HepG2 (cell line): Measurements from ENCODE around the gene CCL7. TPM values are rescaled to one million over a fixed set of nuclear protein-coding genes. Genes with fewer than 3 reads are reported as not detected.

Source experiments
- ATAC-seq: fragments of 200-7000 bp; cut with Tn5 transposase; 3 replicates; pipeline ENCODE4 v1.9.1; 2020; ENCODE audit warnings: mild to moderate bottlenecking, moderate library complexity
- BruUV-seq: library from RNA; stranded (reverse); fragments of 400-500 nt; replicated peaks from 2 replicates; lab custom pipeline; 2021; lab: Mats Ljungman, UMichigan
- CTCF ChIA-PET: fragments of 300-600 bp; formaldehyde crosslinking; extraction: SDS; loops from one replicate; lab custom pipeline; 2021; ENCODE audit warnings: low total read pairs, inconsistent platforms, low intra/inter-chr PET ratio; lab: Yijun Ruan, JAX
- POLR2A ChIA-PET: fragments of 350-600 bp; sonication (Branson Sonifier 250); formaldehyde crosslinking; loops from one replicate; lab custom pipeline; 2020; ENCODE audit warnings: antibody characterized with exemption, inconsistent platforms; lab: Yijun Ruan, JAX
- DNase-seq: peaks from one replicate; pipeline ENCODE4 v3.0.0-alpha.2; 2015; ENCODE audit warnings: low spot score
- FAIRE-seq: peaks from 3 replicates; lab custom pipeline; 2011; peaks lifted over from hg19 to GRCh38; lab: Jason Lieb, UNC
- H2AFZ ChIP-seq: one replicate; pipeline ENCODE4 v1.6.1; 2011; ENCODE audit warnings: low read length, inconsistent platforms
- H3K27ac ChIP-seq: fragments of 300-600 bp; 3 replicates; pipeline ENCODE4 v1.8.0; 2011; ENCODE audit warnings: mixed run types, mild to moderate bottlenecking, mixed read lengths, low read length, inconsistent platforms; ENCODE audit not compliant: insufficient read depth; ENCODE audit errors: extremely low read length
- H3K27me3 ChIP-seq, 2 experiments: fragments of 200-600 bp in 1 of 2; 2 replicates in 1 of 2; 3 replicates in 1 of 2; pipeline versions ENCODE4 v1.6.0 to v1.8.0; 2011; ENCODE audit warnings: low read length in 2 of 2, mild to moderate bottlenecking in 2 of 2, moderate library complexity in 2 of 2, inconsistent platforms in 1 of 2; ENCODE audit not compliant: insufficient read depth in 2 of 2, control insufficient read depth in 1 of 2
- H3K36me3 ChIP-seq, 2 experiments: fragments of 200-600 bp in 1 of 2; replicated peaks in 1 of 2; 2 replicates in 1 of 2; 3 replicates in 1 of 2; pipeline versions ENCODE4 v1.5.1 to v1.8.0; 2011; ENCODE audit warnings: low read length in 2 of 2, inconsistent platforms in 1 of 2; ENCODE audit not compliant: insufficient read depth in 2 of 2, control insufficient read depth in 1 of 2
- H3K4me1 ChIP-seq: 2 replicates; pipeline ENCODE4 v1.5.1; 2012; ENCODE audit warnings: low read length, inconsistent platforms; ENCODE audit not compliant: insufficient read depth
- H3K4me2 ChIP-seq: 2 replicates; pipeline ENCODE4 v1.6.0; 2011; ENCODE audit warnings: low read depth, low read length, inconsistent platforms
- H3K4me3 ChIP-seq, 3 experiments: fragments of 200-600 bp in 1 of 3; sonication (generic), shearing (Covaris generic) in 1 of 3; replicated peaks in 1 of 3; 2 replicates each; pipeline ENCODE4 v1.5.1; 2011 to 2016; ENCODE audit warnings: low read length in 3 of 3, inconsistent platforms in 2 of 3, low read depth in 2 of 3, mild to moderate bottlenecking in 2 of 3, control low read depth in 1 of 3, mixed read lengths in 1 of 3; ENCODE audit not compliant: insufficient read depth in 1 of 3
- H3K79me2 ChIP-seq: one replicate; pipeline ENCODE4 v1.6.1; 2011; ENCODE audit warnings: low read length, inconsistent platforms; ENCODE audit not compliant: insufficient read depth
- H3K9ac ChIP-seq: 2 replicates; pipeline ENCODE4 v1.6.0; 2011; ENCODE audit warnings: mild to moderate bottlenecking, low read depth, low read length, inconsistent platforms; ENCODE audit not compliant: insufficient read depth
- H3K9me3 ChIP-seq: 2 replicates; pipeline ENCODE4 v1.5.1; 2012; ENCODE audit warnings: mild to moderate bottlenecking, low read length
- H4K20me1 ChIP-seq: 2 replicates; pipeline ENCODE4 v1.6.0; 2011; ENCODE audit warnings: inconsistent platforms, mild to moderate bottlenecking, low read length, moderate library complexity; ENCODE audit not compliant: insufficient read depth
- NCOA5 ChIP-seq: sonication (generic); formaldehyde crosslinking; IDR thresholded peaks from 2 replicates; pipeline ENCODE4 v1.4.0; 2020; ENCODE audit warnings: missing genetic modification reagents
- ZFP91 ChIP-seq: sonication (generic); formaldehyde crosslinking; IDR thresholded peaks from 2 replicates; pipeline ENCODE4 v1.9.0; 2022; ENCODE audit warnings: missing genetic modification reagents, mild to moderate bottlenecking, borderline replicate concordance
- ZNF737 ChIP-seq: sonication (generic); formaldehyde crosslinking; IDR thresholded peaks from 2 replicates; pipeline ENCODE4 v1.5.0; 2020; ENCODE audit warnings: missing genetic modification reagents, mild to moderate bottlenecking, borderline replicate concordance
- WGBS: methylation state at CpG from one replicate; pipeline ENCODE4 v1.1.6; 2017; ENCODE audit warnings: low lambda C conversion rate; 5-methylcytosine and 5-hydroxymethylcytosine counted together
- in situ Hi-C: cut with HindIII; loops from 2 replicates; pipeline ENCODE4 v1.10.0; 2017; ENCODE audit warnings: low pct_unique_long_range_greater_than_20kb; ENCODE audit not compliant: extremely low pct_ligation_motif_present
- intact Hi-C: fragments of 100-400 bp; cut with micrococcal nuclease; formaldehyde crosslinking; loops from one replicate; pipeline ENCODE4 v1.10.0; 2022; ENCODE audit not compliant: unreplicated experiment
- polyA plus RNA-seq, 8 experiments: library from polyadenylated mRNA; depleted of rRNA in 3 of 8; stranded (reverse) in 7 of 8; unstranded in 1 of 8; fragments of >200 nt; fragmentation: Illumina TruSeq in 4 of 8; extraction: Trizol in 4 of 8; gene quantifications; 2 replicates each; pipeline versions ENCODE4 v1.2.1 to v1.2.3, GENCODE V29; 2011 to 2016; ENCODE audit warnings: low read depth in 4 of 8, missing spikeins in 1 of 8, mixed read lengths in 1 of 8; ENCODE audit not compliant: insufficient read depth in 1 of 8
- total RNA-seq, 5 experiments: library from RNA; depleted of rRNA; stranded (reverse); fragments of >200 nt; fragmentation: Illumina TruSeq; extraction: Trizol; gene quantifications; 2 replicates each; pipeline ENCODE4 v1.2.3, GENCODE V29; 2016; ENCODE audit warnings: low read depth in 1 of 5
- TF ChIP-seq, protein P1 (sequence below): sonication (generic); formaldehyde crosslinking; IDR thresholded peaks from 2 replicates; pipeline ENCODE4 v1.4.0; 2020; ENCODE audit warnings: missing genetic modification reagents, borderline replicate concordance
- TF ChIP-seq, protein P2 (sequence below): fragments of 450-650 bp; IDR thresholded peaks from 2 replicates; pipeline ENCODE4 v1.6.1; 2016

Gene CCL7
- total and polyA plus RNA-seq, 2 of the 13 experiments (the other 11 are each of a cell fraction or from before 2014, with no cell fraction given), result not detected

- TF ChIP-seq, protein P1, sequence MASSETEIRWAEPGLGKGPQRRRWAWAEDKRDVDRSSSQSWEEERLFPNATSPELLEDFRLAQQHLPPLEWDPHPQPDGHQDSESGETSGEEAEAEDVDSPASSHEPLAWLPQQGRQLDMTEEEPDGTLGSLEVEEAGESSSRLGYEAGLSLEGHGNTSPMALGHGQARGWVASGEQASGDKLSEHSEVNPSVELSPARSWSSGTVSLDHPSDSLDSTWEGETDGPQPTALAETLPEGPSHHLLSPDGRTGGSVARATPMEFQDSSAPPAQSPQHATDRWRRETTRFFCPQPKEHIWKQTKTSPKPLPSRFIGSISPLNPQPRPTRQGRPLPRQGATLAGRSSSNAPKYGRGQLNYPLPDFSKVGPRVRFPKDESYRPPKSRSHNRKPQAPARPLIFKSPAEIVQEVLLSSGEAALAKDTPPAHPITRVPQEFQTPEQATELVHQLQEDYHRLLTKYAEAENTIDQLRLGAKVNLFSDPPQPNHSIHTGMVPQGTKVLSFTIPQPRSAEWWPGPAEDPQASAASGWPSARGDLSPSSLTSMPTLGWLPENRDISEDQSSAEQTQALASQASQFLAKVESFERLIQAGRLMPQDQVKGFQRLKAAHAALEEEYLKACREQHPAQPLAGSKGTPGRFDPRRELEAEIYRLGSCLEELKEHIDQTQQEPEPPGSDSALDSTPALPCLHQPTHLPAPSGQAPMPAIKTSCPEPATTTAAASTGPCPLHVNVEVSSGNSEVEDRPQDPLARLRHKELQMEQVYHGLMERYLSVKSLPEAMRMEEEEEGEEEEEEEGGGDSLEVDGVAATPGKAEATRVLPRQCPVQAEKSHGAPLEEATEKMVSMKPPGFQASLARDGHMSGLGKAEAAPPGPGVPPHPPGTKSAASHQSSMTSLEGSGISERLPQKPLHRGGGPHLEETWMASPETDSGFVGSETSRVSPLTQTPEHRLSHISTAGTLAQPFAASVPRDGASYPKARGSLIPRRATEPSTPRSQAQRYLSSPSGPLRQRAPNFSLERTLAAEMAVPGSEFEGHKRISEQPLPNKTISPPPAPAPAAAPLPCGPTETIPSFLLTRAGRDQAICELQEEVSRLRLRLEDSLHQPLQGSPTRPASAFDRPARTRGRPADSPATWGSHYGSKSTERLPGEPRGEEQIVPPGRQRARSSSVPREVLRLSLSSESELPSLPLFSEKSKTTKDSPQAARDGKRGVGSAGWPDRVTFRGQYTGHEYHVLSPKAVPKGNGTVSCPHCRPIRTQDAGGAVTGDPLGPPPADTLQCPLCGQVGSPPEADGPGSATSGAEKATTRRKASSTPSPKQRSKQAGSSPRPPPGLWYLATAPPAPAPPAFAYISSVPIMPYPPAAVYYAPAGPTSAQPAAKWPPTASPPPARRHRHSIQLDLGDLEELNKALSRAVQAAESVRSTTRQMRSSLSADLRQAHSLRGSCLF, result no peak
Measured at GRCh38 chr17:34228781-34229180, 41.2 kb upstream of the CCL7 start (continued).

- FAIRE-seq, result no peak
- POLR2A ChIA-PET, result no interaction called here
Measured at GRCh38 chr17:34230342-34230741, 39.7 kb upstream of the CCL7 start.

More at GRCh38 chr17:34230342-34230741, 39.7 kb upstream of the CCL7 start:
- no peak overlapping the region for H3K4me2 ChIP-seq
- BruUV-seq, result no TSS peak
- H3K4me3 ChIP-seq, result no peak overlapping the region
- H3K36me3 ChIP-seq, result no peaks in the 10 kb centered on the region
- H3K27me3 ChIP-seq, result no peaks in the 10 kb centered on the region
- intact Hi-C loops (no loop called here), in situ Hi-C loops (no loop called here)
- H2AFZ ChIP-seq, result no peak overlapping the region
- H3K27ac ChIP-seq, result no peak overlapping the region
- no peaks in the 10 kb centered on the region for H3K79me2 ChIP-seq
- 0% methylated on average over 1 of the region's 1 CpG for WGBS
- no peak overlapping the region for H3K9ac ChIP-seq
- no peaks in the 10 kb centered on the region for H3K4me1 ChIP-seq
- H3K9me3 ChIP-seq, result peaks cover 42% of the 10 kb centered on the region
- CTCF ChIA-PET, result no interaction called here
- DNase-seq, result no peak
- no peak for ATAC-seq
- TF ChIP-seq ZNF737 (CRISPR knock-in tag), result no peak
- no peak for TF ChIP-seq NCOA5 (CRISPR knock-in tag)
- TF ChIP-seq, protein P2, sequence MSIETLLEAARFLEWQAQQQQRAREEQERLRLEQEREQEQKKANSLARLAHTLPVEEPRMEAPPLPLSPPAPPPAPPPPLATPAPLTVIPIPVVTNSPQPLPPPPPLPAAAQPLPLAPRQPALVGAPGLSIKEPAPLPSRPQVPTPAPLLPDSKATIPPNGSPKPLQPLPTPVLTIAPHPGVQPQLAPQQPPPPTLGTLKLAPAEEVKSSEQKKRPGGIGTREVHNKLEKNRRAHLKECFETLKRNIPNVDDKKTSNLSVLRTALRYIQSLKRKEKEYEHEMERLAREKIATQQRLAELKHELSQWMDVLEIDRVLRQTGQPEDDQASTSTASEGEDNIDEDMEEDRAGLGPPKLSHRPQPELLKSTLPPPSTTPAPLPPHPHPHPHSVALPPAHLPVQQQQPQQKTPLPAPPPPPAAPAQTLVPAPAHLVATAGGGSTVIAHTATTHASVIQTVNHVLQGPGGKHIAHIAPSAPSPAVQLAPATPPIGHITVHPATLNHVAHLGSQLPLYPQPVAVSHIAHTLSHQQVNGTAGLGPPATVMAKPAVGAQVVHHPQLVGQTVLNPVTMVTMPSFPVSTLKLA, result peak; percentile 71
- no peak for TF ChIP-seq ZFP91 (CRISPR knock-in tag)
- TF ChIP-seq, all 625 proteins: peak for 1
- no peaks in the 10 kb centered on the region for H4K20me1 ChIP-seq
